Uterus (tissue), 2 donors: ENCODE measurements around the gene KDF1.

Experiments
- POLR2A ChIP-seq, 2 donors: fragments of 450-650 bp; IDR thresholded peaks; one replicate each; pipeline ENCODE4 v1.6.1; 2016; ENCODE audit warnings: antibody characterized with exemption in 2 of 2, mild to moderate bottlenecking in 1 of 2, moderate library complexity in 1 of 2
- TF ChIP-seq, protein P1 (sequence below), 4 experiments: fragments of 200-600 bp in 2 of 4; fragments of 450-650 bp in 2 of 4; sonication (generic) in 2 of 4; IDR thresholded peaks; one replicate each; pipeline ENCODE4 v1.5.1; 2016 to 2019; ENCODE audit warnings: antibody characterized with exemption in 4 of 4, mild to moderate bottlenecking in 2 of 4, moderate library complexity in 1 of 4

- TF ChIP-seq POLR2A (IDR thresholded peaks at IDR 0.05): no peak
- TF ChIP-seq, protein P1, sequence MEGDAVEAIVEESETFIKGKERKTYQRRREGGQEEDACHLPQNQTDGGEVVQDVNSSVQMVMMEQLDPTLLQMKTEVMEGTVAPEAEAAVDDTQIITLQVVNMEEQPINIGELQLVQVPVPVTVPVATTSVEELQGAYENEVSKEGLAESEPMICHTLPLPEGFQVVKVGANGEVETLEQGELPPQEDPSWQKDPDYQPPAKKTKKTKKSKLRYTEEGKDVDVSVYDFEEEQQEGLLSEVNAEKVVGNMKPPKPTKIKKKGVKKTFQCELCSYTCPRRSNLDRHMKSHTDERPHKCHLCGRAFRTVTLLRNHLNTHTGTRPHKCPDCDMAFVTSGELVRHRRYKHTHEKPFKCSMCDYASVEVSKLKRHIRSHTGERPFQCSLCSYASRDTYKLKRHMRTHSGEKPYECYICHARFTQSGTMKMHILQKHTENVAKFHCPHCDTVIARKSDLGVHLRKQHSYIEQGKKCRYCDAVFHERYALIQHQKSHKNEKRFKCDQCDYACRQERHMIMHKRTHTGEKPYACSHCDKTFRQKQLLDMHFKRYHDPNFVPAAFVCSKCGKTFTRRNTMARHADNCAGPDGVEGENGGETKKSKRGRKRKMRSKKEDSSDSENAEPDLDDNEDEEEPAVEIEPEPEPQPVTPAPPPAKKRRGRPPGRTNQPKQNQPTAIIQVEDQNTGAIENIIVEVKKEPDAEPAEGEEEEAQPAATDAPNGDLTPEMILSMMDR (IDR thresholded peaks at IDR 0.05): no peak
These were observed 15.1 kb downstream of the KDF1 start for GRCh38 chr1:26945138-26945537.
